ENCODE data around the gene TMPRSS5. TPM values are rescaled to one million over a fixed set of nuclear protein-coding genes. Genes with fewer than 3 reads are reported as not detected.

Gene TMPRSS5
- total and polyA plus RNA-seq, 4 donors, result 9.5 to 22.7 (median 14.9) TPM

DNA sequence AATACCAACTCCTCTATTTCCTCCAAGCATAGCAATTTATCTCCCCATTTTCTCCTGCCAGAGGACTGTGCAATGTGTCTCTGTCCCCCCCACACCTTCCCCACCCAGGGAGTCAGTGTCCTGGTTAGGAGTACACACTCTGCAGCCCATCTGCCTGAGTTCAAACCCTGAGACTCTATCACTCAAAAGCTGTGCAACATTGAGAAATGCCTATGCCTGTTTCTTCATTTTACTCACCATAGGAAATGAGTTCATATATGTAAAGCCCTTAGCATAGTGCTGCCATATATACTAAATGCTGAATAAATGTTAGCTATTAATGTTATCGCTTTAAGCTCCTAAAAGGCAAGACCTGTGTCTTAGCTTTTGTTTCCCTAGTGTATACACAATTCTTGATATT lies 64.0 kb downstream of the TMPRSS5 start:
- no CpG with 5 or more reads among the region's 1 CpG for WGBS (ENCODE audit: insufficient coverage)

DNA sequence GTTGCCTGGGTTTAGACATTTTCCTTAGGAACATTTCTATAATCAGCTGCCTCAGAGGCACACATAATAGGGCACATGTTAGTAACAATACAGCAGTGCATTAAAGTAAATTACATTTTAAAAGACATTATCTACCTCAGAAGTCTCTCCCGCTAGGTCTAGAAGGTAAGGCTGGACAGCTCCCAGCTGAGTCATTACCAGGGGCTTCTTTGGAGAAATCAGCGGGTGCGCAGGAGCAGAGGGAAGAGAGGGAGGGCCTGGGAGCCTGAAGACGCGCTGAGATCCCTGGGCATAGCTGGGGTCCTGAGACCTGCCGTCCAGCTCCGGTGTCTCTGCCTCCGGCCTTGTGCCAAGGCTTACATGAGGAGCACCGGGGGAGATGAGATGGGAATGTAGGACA lies 67.7 kb downstream of the TMPRSS5 start:
- Histone ChIP-seq H3K4me3 (ENCODE audit: low read depth, low read length) (no peak overlapping the region), H3K36me3 (ENCODE audit: control insufficient read depth, insufficient read depth, low read length) (no peaks in the 10 kb centered on the region), H3K27ac (ENCODE audit: low read depth, low read length) (no peak overlapping the region), H3K4me1 (ENCODE audit: control insufficient read depth, insufficient read depth, low read length) (peaks cover 3% of the 10 kb centered on the region), H3K9me3 (ENCODE audit: control insufficient read depth, insufficient read depth, low read length) (no peaks in the 10 kb centered on the region), H3K27me3 (ENCODE audit: control insufficient read depth, insufficient read depth, low read length) (no peaks in the 10 kb centered on the region)
- peak in 1 of 6 donors; percentile 45 for DNase-seq (ENCODE audit: low read depth in 4 of 6, low spot score in 6 of 6)
- WGBS (ENCODE audit: insufficient coverage), result 73% methylated on average over 8 of the region's 9 CpGs

More for the DNA sequence above, 64.0 kb downstream of the TMPRSS5 start:
- no peak for DNase-seq (ENCODE audit: low read depth in 4 of 6, low spot score in 6 of 6)
- Histone ChIP-seq H3K36me3 (ENCODE audit: control insufficient read depth, insufficient read depth, low read length) (no peaks in the 10 kb centered on the region), H3K27me3 (ENCODE audit: control insufficient read depth, insufficient read depth, low read length) (no peaks in the 10 kb centered on the region), H3K9me3 (ENCODE audit: control insufficient read depth, insufficient read depth, low read length) (no peaks in the 10 kb centered on the region), H3K4me1 (ENCODE audit: control insufficient read depth, insufficient read depth, low read length) (peaks cover 3% of the 10 kb centered on the region), H3K27ac (ENCODE audit: low read depth, low read length) (no peak overlapping the region), H3K4me3 (ENCODE audit: low read depth, low read length) (no peak overlapping the region)

DNA sequence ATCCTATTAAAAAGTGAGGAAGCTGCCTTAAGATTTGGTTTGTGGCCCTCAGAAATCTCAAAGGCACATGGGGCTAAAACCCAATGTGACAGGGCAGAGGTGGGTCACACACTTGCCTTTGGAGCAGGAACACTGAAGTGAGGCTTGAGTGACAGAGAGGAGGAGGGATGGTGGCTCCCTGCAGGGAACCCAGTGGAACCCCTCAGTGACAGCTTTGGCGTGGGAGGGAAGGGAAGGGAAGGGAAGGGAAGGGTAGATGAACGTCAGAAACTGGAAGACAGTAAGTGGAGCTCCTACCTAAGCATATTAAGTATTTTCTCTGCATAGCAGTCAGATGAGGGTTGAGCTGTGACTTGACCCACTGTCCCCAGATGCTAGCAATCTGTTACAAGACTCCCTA lies 68.5 kb downstream of the TMPRSS5 start:
- Histone ChIP-seq H3K27me3 (ENCODE audit: control insufficient read depth, insufficient read depth, low read length) (no peaks in the 10 kb centered on the region), H3K27ac (ENCODE audit: low read depth, low read length) (no peak overlapping the region), H3K4me1 (ENCODE audit: control insufficient read depth, insufficient read depth, low read length) (no peaks in the 10 kb centered on the region), H3K9me3 (ENCODE audit: control insufficient read depth, insufficient read depth, low read length) (no peaks in the 10 kb centered on the region), H3K36me3 (ENCODE audit: control insufficient read depth, insufficient read depth, low read length) (no peaks in the 10 kb centered on the region), H3K4me3 (ENCODE audit: low read depth, low read length) (no peak overlapping the region)
- DNase-seq (ENCODE audit: low read depth in 4 of 6, low spot score in 6 of 6), result no peak
- WGBS (ENCODE audit: insufficient coverage), result no CpG with 5 or more reads among the region's 2 CpGs

Small RNAs within 50 kb of the gene (small RNA-seq; reads per million reads assigned to genes)
- gene RPS29P19 (ENCODE audit: low replicate concordance), result not detected

Other genes starting within 250 kb of the TMPRSS5 start
- 1 to 10 TPM in 1 of 2 donors, under 1 TPM in 1; 0.69 to 1.7 TPM for gene DRD2, start 230.9 kb downstream of the TMPRSS5 start, total RNA-seq
- 10 to 100 TPM; 10.7 to 12.0 TPM for gene DRD2, start 230.9 kb downstream of the TMPRSS5 start, polyA plus RNA-seq (ENCODE audit: insufficient read length in 2 of 2)
- gene ZW10, start 67.4 kb upstream of the TMPRSS5 start, total RNA-seq, result 10 to 100 TPM; 20.6 to 21.0 TPM
- gene ZW10, start 67.4 kb upstream of the TMPRSS5 start, polyA plus RNA-seq (ENCODE audit: insufficient read length in 2 of 2), result 10 to 100 TPM; 11.4 to 13.2 TPM
- gene CLDN25, start 73.5 kb upstream of the TMPRSS5 start, total RNA-seq, result not detected
- gene CLDN25, start 73.5 kb upstream of the TMPRSS5 start, polyA plus RNA-seq (ENCODE audit: insufficient read length in 2 of 2), result not detected
- 10 to 100 TPM; 27.6 to 38.1 TPM for gene USP28, start 169.3 kb upstream of the TMPRSS5 start, total RNA-seq
- 10 to 100 TPM; 21.9 to 29.8 TPM for gene USP28, start 169.3 kb upstream of the TMPRSS5 start, polyA plus RNA-seq (ENCODE audit: insufficient read length in 2 of 2)
- gene HTR3B, start 198.5 kb upstream of the TMPRSS5 start, total RNA-seq, result under 1 TPM in 1 of 2 donors, not detected in 1; 0.79 TPM
- gene HTR3B, start 198.5 kb upstream of the TMPRSS5 start, polyA plus RNA-seq (ENCODE audit: insufficient read length in 2 of 2), result under 1 TPM; 0.13 to 0.86 TPM

All from spinal cord (tissue), 10 donors.